Activated CD4-positive, alpha-beta T cell treated with anti-CD3 and anti-CD28 coated beads for 4 hours (primary cell): ENCODE results near the gene MACROD2.

ENCODE experiments used
- DNase-seq, 2 donors: peaks; one replicate each; pipeline ENCODE4 v3.0.0-alpha.2; 2020

Gene MACROD2

GRCh38 chr20:14341801-14342200 is 346.5 kb downstream of the MACROD2 start:
- DNase-seq, result no peak

- DNase-seq, result no peak
Measured at GRCh38 chr20:14342918-14343317, 347.6 kb downstream of the MACROD2 start.

GRCh38 chr20:14343491-14344065 is 348.3 kb downstream of the MACROD2 start:
- DNase-seq, result no peak

GRCh38 chr20:14344746-14345145 is 349.4 kb downstream of the MACROD2 start:
- no peak for DNase-seq

GRCh38 chr20:14355791-14356190 is 360.5 kb downstream of the MACROD2 start:
- no peak for DNase-seq

GRCh38 chr20:14360416-14360815 is 365.1 kb downstream of the MACROD2 start:
- DNase-seq, result no peak

GRCh38 chr20:14361509-14362345 is 366.4 kb downstream of the MACROD2 start:
- DNase-seq, result no peak

- DNase-seq, result no peak
Measured at GRCh38 chr20:14374196-14374595, 378.9 kb downstream of the MACROD2 start.

GRCh38 chr20:14375416-14375985 is 380.2 kb downstream of the MACROD2 start:
- no peak for DNase-seq

- no peak for DNase-seq
Measured at GRCh38 chr20:14378326-14378725, 383.0 kb downstream of the MACROD2 start.

GRCh38 chr20:14383335-14383734 is 388.0 kb downstream of the MACROD2 start:
- DNase-seq, result no peak

GRCh38 chr20:14384416-14385175 is 389.3 kb downstream of the MACROD2 start:
- DNase-seq, result no peak

- DNase-seq, result no peak
Measured at GRCh38 chr20:14385176-14385740, 389.9 kb downstream of the MACROD2 start.

- no peak for DNase-seq
Measured at GRCh38 chr20:14386726-14387125, 391.4 kb downstream of the MACROD2 start.

GRCh38 chr20:14401479-14402138 is 406.3 kb downstream of the MACROD2 start:
- DNase-seq, result no peak

- DNase-seq, result no peak
Measured at GRCh38 chr20:14404515-14404914, 409.2 kb downstream of the MACROD2 start.

- DNase-seq, result no peak
Measured at GRCh38 chr20:14406495-14406894, 411.2 kb downstream of the MACROD2 start.

GRCh38 chr20:14407336-14407735 is 412.0 kb downstream of the MACROD2 start:
- DNase-seq, result no peak

- no peak for DNase-seq
Measured at GRCh38 chr20:14410869-14411555, 415.7 kb downstream of the MACROD2 start.

GRCh38 chr20:14412065-14412681 is 416.9 kb downstream of the MACROD2 start:
- DNase-seq, result no peak

- DNase-seq, result no peak
Measured at GRCh38 chr20:14413835-14414234, 418.5 kb downstream of the MACROD2 start.
